H1 (cell line): ENCODE results near the gene RAB39A. TPM values are rescaled to one million over a fixed set of nuclear protein-coding genes. Genes with fewer than 3 reads are reported as not detected.

Source experiments
- ASH2L ChIP-seq: fragments of 200-600, 300-600 bp; sonication (generic); IDR thresholded peaks from one replicate; pipeline ENCODE4 v1.7.1; 2017; ENCODE audit warnings: low read length
- BACH1 ChIP-seq: IDR thresholded peaks from 2 replicates; pipeline ENCODE4 v1.6.1; 2012; ENCODE audit warnings: low read length, improper control_type of control experiment
- CHD1 ChIP-seq: IDR thresholded peaks from 2 replicates; pipeline ENCODE4 v1.6.1; 2012; ENCODE audit warnings: low read depth, low read length, improper control_type of control experiment
- CTBP2 ChIP-seq: IDR thresholded peaks from 2 replicates; pipeline ENCODE4 v1.7.0; 2011; ENCODE audit warnings: borderline replicate concordance, mild to moderate bottlenecking, moderate library complexity, mixed read lengths, low read length; ENCODE audit not compliant: insufficient read depth, insufficient read length
- EZH2 ChIP-seq: fragments of 200-600 bp; sonication (generic); IDR thresholded peaks from 2 replicates; pipeline ENCODE4 v1.7.1; 2012; ENCODE audit warnings: low read depth, mild to moderate bottlenecking, moderate library complexity, low read length, inconsistent platforms; ENCODE audit not compliant: severe bottlenecking
- KDM4A ChIP-seq: IDR thresholded peaks from one replicate; pipeline ENCODE4 v1.7.1; 2012; ENCODE audit warnings: low read depth, mild to moderate bottlenecking, moderate library complexity, low read length, inconsistent platforms; ENCODE audit not compliant: severe bottlenecking
- SIX5 ChIP-seq: IDR thresholded peaks from 2 replicates; pipeline ENCODE4 v1.6.1; 2011; ENCODE audit warnings: mild to moderate bottlenecking, low read depth, low read length
- TAF1 ChIP-seq: IDR thresholded peaks from 2 replicates; pipeline ENCODE4 v1.6.1; 2011; ENCODE audit warnings: mild to moderate bottlenecking, low read depth, low read length
- TEAD4 ChIP-seq: IDR thresholded peaks from 2 replicates; pipeline ENCODE4 v1.6.1; 2012; ENCODE audit warnings: low read depth, low read length, inconsistent platforms, mixed read lengths
- ZNF274 ChIP-seq: IDR thresholded peaks from 2 replicates; pipeline ENCODE4 v1.7.0; 2012; ENCODE audit warnings: low read length, borderline replicate concordance; ENCODE audit errors: extremely low read depth
- polyA plus RNA-seq, 7 experiments: library from polyadenylated mRNA; depleted of rRNA in 3 of 7; stranded (reverse) in 5 of 7; unstranded in 2 of 7; fragments of >200 nt in 5 of 7; fragments of 200-250 nt in 2 of 7; gene quantifications; 1 replicate in 5 of 7; 2 replicates in 1 of 7; 4 replicates in 1 of 7; pipeline versions ENCODE4 v1.2.1 to v1.2.3, GENCODE V29; 2011 to 2013; ENCODE audit warnings: missing spikeins in 2 of 7, mixed read lengths in 2 of 7
- total RNA-seq: library from RNA; stranded (reverse); fragmentation: NEBNext Ultra II Directional; extraction: Animal tissue kit (Norgen Biotek cat#: 25700); gene quantifications from 2 replicates; pipeline ENCODE4 v1.2.1, GENCODE V29; 2021

Gene RAB39A
- total and polyA plus RNA-seq, 2 of the 8 experiments (the other 6 are each of a cell fraction or from before 2014, with no cell fraction given) = 7.1 to 19.1 TPM

- TF ChIP-seq CTBP2 (no peak), ZNF274 (no peak), KDM4A (no peak), SIX5 (no peak), EZH2 (no peak), CHD1 (no peak), TEAD4 (no peak), ASH2L (no peak), TAF1 (no peak), BACH1 (no peak)
These were observed 60.3 kb downstream of the RAB39A start (continued) for GRCh38 chr11:107988397-107989158.
